ENCODE data around the gene ZBTB7A.

The ZBTB7A gene

DNA sequence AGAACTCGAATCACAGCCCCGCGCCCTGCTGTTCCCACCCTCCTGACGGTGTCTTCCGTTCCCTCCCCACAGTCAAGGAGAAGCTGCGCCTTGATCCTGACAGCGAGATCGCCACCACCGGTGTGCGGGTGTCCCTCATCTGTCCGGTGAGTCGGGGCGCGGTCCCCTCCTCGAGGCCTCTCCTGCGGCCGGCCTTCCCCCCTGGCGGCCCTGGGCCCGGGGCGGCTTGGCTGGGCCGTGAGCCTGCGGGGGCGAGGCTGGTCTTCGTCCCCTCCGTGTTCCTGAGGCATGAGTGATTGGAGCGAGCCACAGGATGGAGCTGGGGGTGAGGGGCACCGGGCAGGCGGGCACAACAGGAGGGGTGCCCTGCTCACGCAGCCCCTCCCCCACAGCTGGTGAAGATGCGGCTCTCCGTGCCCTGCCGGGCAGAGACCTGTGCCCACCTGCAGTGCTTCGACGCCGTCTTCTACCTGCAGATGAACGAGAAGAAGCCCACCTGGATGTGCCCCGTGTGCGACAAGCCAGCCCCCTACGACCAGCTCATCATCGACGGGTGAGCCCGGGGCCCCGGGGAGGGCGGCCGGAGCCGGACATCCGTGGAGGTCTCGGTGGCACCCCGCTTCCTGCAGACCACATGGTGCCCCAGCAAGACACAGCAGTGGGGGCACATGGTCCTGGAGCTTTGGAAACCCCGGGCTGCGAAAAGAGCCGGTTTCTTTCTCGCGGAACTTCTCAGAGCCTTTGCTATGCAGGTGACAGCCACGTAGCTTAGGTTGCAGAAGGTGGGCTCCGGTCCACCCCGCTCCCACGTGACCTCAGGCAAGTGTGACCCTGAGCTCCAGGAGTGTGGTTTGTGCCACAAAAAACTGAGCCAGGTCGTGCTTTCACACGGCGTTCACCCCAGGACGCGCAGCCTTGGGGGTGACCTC is 33.4 kb downstream of the ZBTB7A start:
- no peak for DNase-seq

GRCh38 chr19:4032436-4032835 is 34.3 kb downstream of the ZBTB7A start:
- no peak for DNase-seq

GRCh38 chr19:4031420-4031819 is 35.3 kb downstream of the ZBTB7A start:
- no peak for DNase-seq

DNA sequence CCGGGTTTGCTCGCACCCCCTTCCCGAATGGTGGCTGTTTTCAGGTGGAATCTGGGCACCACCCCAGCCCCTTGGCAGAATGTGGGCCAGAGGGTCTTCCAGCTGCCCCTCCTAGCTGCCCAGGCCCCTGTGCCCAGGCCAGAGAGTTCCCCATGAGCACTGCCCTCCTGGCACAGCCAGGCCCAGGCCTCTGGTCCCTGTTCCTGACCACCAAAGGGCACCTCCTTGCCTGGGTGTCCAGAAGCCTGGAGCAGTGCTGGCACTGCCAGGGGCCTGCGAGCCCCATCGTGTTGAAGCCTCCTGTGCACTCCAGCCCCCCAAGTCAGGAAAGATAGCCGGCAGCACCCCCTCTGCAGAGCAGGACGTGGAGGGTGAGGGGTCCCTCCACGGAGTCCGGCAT is 35.7 kb downstream of the ZBTB7A start:
- no peak for DNase-seq

DNA sequence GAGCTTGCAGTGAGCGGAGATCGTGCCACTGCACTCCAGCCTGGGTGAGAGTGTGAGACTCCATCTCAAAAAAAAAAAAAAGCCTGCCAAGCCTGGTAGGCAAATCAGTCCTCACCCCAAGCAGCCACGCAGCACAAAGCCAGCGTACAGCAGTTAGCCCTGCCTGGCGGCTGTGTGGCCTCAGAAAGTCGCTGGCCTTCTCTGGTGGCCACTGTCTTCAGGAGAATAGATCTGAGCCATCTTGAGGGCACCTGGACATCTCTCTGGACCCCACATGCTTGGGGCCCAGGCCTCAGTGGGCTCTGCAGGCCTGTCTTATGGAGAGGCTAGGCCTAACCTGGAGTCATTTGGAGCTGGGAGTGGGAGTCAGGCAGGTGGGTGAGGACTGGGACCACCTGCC is 36.1 kb downstream of the ZBTB7A start:
- DNase-seq: no peak

- DNase-seq: no peak
Measured at GRCh38 chr19:4029247-4029614, 37.5 kb downstream of the ZBTB7A start.

- no peak for DNase-seq
Measured at GRCh38 chr19:4028334-4029246, 38.1 kb downstream of the ZBTB7A start.

- DNase-seq: no peak
Measured at GRCh38 chr19:4027146-4027545, 39.6 kb downstream of the ZBTB7A start.

DNA sequence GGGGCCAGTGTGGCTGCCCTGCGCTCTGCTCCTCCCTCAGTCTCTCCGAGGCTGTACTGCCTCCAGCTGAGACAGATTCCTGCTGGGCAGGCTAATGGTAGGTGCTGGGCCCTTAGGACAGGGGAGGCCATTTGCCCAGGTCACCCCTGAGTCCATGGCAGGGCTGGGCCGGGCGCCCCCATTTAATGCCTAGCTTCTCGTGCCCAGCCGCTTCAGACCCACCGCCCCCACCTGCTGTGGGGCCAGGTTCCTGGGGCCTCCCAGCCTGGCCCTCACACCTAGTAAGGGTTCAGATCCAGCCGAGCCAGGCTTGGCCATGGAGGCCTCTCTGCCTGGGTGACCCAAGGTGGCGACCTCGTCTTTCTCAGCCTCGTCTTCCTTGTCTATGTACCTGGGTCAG is 41.4 kb downstream of the ZBTB7A start:
- no peak for DNase-seq

DNA sequence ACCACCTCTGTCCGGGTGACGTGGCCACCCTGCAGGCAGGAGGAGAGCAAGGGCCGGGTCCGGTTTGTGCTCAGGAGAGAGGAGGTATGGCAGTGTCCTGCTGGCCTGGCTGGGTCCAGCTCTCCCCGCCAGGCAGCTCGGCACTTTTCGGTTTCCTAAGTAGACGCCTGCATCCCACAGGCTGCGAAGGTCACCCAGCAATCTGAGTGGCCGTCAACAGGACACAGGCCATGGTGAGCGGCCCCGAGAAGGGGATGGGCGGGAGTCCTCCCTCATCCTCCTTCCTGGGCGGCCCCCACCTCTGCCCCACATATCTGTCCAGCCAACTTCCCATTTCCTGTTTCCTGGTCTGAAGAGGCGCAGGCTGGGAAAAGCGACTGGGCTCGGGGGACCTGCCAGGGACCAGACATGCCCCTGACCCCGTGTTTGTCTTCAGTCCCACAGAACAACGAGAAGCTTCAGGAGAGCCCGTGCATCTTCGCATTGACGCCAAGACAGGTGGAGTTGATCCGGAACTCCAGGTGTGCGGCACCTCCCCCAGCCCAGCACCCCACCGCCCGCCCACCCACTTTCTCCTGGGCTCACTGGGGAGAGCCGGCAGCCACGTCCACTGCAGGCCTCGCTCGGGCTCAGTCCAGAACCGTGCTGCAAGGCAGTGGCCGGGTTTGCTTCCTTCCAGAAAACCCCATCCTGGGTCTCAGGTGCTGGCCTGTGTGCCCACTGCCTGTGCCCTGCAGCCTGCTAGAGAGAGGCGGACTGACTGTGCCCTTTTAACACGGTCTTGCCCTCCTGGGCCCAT is 42.9 kb downstream of the ZBTB7A start:
- DNase-seq: no peak

GRCh38 chr19:4019578-4019977 is 47.1 kb downstream of the ZBTB7A start:
- DNase-seq: no peak

DNA sequence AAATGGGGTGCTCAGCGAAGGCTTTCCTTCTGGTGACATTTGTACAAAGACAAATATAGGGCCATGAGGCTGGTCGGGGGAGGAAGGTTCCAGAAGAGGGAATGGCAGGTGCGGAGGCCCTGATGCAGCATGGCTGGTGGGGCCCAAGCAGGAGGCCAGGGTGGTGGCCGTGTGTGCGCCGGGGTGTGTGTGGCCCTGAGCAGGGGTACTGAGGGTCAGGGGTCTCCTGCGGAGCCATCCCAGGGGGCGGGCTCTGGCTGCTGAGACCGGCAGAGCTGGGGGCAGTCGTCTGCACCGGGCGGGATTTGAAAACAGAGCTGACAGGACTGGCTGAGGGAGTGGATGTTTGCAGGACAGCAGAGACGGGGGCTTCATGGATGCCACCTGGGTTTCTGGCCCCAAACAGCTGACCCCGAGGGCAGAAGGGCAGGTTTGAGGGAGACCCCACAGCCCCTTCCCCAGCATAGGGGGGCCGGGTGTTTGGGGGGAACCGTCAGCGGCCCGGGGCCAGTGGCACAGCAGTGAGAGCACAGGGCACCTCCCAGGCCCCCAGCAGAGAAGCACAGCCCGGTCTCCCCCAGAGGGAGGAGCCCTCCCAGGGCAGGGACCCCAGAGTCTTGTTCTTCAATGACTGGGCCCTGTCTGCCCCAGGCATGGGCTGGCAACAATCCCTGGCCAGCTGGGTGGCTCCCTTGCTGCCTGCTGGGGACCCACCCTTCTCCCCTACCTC is 47.8 kb downstream of the ZBTB7A start:
- no peak for DNase-seq

DNA sequence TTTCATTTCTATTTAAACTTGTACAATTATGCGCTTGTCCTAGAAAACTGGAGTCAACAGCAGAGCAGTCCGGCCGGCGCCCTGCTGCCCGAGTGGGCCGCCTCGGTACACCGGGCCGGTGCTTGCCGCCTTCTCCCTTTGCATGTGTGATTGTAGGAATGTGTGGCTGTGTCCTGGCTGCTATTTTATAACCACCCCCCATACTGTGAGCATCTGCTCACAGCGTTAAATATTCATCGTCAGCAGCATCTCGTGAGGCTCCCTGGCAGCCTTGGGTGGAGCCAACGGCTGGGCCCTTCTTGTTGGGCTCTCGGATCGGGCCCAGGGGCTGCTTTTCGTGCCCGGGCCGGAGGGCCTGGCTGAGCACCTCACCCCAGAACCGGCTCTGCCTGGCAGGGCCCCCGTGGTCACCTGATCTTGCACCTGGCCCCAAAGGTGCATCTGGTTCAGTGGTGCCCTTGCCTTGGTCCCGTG is 48.5 kb downstream of the ZBTB7A start:
- DNase-seq: no peak

- DNase-seq: no peak
Measured at GRCh38 chr19:4016903-4017638, 49.6 kb downstream of the ZBTB7A start.

DNA sequence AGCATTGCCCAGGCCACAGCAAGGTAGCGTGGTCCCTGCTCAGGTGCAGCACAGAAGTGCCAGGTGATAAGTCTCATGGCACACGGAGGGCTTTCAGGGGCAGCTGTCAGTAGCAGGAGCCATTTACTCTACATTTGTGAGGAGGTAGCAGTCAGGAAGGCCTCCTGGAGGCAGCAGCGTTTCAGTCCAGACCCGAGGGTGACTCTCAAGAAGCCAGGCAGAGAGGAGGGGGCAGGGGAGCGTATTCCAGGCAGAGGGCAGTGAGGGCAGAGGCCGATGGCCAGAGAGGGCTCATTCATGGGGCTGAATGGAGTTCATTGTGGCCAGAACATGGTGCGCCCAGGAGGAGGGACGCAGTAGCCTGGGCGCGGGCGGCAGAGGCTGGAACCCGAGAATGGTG is 50.2 kb downstream of the ZBTB7A start:
- no peak for DNase-seq

- no peak for DNase-seq
Measured at GRCh38 chr19:4015705-4016402, 50.8 kb downstream of the ZBTB7A start.

GRCh38 chr19:4014541-4015491 is 51.9 kb downstream of the ZBTB7A start:
- DNase-seq: peak; percentile 66

- no peak for DNase-seq
Measured at GRCh38 chr19:4013886-4014540, 52.7 kb downstream of the ZBTB7A start.

Measured in activated CD4-positive, alpha-beta T cell treated with anti-CD3 and anti-CD28 coated beads for 48 hours (primary cell).